HG02973 (cell line): ENCODE measurements around the gene RASA2.
"Not testable (repeated sequence)": the region's sequence is repeated elsewhere in the genome, so short reads cannot be mapped to it uniquely, and the experiment has no call there.

ENCODE experiments used
- ATAC-seq: cut with Tn5 transposase; IDR thresholded peaks from one replicate; pipeline ENCODE4 v1.9.1; 2021; ENCODE audit warnings: moderate library complexity; ENCODE audit not compliant: unreplicated experiment

The RASA2 gene

GRCh38 chr3:141457624-141458236, 29.1 kb upstream of the RASA2 start:
- ATAC-seq, result no peak

GRCh38 chr3:141459008-141459407, 27.8 kb upstream of the RASA2 start:
- ATAC-seq, result no peak

DNA sequence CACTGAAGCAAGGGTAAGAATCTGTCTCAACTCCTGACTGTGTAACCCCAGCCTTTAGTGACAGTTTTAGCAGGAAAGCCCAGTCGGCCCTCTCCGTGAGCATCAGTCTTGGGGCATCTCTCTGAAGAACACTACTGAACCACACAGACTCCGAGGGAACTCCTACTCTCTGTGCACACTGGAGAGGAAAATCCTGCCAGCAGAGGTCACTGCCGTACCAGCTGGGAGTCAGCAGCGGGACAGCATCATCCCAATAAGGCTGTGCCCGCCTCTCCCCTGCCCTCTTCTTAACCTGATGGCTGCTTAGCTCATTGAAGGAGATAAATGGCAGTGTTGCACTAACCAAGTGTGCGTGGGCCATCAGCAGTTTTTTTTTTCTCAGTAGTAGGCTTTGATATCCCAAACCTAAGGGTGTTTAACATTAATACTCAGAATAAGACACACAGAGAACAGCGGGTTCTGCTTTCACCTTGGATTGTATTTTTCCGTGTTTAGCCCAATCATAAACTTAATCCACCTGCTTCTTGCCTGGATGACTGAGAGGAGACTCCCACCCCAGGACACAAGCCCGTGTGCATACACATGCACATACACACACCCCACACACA, 26.6 kb upstream of the RASA2 start:
- peak; percentile 92 for ATAC-seq

DNA sequence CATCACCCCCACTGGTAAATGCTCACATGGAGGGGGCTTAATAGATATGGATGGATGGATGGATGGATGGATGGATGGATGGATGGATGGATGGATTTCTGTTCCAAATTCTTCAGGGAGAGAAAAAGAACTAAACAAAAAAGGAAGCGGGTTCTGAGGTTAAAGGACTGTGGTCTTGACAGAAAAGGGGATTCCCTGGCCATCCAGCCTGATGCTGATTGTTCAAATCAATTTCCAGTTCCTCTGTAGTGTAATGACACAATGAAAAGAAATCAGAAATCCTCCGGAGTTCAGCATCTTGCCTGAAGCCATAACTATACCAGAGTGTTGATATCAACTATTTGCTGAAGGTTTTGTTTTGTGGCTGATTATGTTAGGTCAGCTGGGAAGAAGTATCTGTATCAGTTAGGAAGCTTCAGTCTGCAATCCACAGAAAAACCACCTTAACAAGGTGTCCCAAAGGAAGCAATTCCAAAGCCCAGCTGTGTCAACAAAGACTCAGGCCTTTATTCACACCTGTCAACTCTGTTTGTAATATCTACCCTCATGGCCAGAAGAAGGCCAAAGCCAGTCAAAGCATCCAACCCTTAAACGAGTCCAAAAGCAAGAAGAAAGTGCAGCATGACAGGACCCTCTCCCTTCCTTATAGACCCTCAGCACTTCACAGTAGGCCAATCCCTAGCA, 24.5 kb upstream of the RASA2 start:
- ATAC-seq, result no peak

- ATAC-seq, result no peak
Observed at GRCh38 chr3:141465221-141465620, 21.6 kb upstream of the RASA2 start.

- ATAC-seq, result no peak
Observed at GRCh38 chr3:141466633-141467169, 20.1 kb upstream of the RASA2 start.

DNA sequence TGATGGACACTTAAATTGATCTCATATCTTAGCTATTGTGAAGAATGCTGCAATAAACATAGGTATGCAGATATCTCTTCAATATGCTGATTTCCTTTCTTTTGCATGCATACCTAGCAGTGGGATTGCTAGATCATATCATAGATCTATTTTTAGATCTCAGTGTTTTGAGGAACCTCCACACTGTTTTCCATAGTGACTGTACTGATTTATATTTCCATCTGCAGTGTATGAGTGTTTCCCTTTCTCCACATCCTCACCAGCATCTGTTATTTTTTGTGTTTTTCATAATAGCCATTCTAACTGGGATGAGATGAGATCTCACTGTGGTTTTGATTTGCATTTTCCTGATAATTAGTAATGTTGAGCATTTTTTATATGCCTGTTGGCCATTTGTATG, 17.1 kb upstream of the RASA2 start:
- ATAC-seq, result no peak

- ATAC-seq, result no peak
Observed at GRCh38 chr3:141471160-141471559, 15.7 kb upstream of the RASA2 start.

- ATAC-seq, result no peak
Observed at GRCh38 chr3:141476033-141476432, 10.8 kb upstream of the RASA2 start.

DNA sequence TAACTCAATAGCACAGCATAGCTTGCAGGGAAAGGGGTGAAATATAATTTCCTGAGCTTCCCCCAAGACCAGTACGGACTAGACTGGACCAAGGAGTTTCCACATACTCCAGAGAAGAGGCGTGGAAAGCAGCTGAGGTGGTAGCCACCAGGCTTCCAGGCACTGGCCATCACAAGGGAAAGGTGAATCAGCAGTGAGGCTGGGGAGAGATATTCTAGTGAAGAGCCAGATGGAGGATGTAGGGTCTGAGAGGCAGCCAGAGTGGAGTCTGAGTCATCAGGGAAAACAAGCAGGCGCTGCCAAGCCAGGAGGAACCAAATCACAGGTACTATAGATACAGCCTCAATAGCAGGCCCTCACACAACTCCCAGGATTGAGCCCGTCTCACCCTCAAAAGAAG, 9.6 kb upstream of the RASA2 start:
- ATAC-seq, result no peak

DNA sequence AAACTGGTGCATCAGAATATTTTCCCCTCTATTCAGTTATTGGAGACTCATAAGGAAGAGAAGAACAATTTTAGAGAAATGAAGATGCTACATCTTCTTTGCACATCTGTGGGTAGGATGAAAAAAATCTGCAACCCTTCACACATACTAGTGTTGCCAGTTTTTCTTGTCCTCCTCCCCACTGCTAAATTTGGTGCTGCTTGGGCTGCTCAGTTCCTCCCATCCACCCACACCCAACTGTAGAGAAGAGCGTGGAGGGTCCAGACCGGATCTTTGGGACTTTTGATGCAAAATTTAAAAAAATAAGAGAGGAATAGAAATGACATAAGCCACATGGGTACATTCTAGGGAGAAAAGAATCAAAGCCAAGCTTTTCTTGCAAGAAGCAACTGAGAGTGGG, 8.7 kb upstream of the RASA2 start:
- ATAC-seq, result no peak

- not testable (repeated sequence) for ATAC-seq
Observed at GRCh38 chr3:141478840-141479239, 8.0 kb upstream of the RASA2 start.

DNA sequence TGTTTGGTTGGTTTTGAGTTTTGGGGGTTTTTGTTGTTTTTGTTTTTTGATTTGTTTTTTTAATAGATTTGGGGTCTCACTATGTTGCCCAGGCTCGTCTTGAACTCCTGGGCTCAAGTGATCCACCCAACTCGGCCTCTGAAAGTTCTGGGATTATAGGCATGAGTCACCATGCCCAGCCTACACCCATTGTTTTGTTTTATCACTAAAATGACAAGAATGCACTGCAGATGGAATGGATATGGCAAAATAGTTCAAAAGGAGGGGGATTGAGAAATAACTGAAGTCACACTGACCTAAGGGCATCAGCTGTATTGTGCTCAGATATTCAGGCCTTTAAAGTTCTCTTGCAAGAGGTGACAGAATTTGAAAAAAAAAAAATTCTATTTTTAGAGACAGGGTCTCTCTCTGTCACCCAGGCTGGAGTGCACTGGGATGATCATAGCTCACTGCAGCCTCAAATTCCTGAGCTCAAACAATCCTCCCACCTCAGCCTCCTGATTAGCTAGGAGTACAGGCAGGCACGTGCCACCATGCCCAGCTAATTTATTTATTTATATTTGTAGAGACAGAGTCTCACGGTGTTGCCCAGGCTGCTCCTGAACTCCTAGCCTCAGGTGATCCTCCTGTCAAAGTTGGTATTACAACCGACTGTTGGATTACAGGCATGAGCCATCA, 4.4 kb upstream of the RASA2 start:
- no peak for ATAC-seq

GRCh38 chr3:141484701-141485287, 2.0 kb upstream of the RASA2 start:
- no peak for ATAC-seq

DNA sequence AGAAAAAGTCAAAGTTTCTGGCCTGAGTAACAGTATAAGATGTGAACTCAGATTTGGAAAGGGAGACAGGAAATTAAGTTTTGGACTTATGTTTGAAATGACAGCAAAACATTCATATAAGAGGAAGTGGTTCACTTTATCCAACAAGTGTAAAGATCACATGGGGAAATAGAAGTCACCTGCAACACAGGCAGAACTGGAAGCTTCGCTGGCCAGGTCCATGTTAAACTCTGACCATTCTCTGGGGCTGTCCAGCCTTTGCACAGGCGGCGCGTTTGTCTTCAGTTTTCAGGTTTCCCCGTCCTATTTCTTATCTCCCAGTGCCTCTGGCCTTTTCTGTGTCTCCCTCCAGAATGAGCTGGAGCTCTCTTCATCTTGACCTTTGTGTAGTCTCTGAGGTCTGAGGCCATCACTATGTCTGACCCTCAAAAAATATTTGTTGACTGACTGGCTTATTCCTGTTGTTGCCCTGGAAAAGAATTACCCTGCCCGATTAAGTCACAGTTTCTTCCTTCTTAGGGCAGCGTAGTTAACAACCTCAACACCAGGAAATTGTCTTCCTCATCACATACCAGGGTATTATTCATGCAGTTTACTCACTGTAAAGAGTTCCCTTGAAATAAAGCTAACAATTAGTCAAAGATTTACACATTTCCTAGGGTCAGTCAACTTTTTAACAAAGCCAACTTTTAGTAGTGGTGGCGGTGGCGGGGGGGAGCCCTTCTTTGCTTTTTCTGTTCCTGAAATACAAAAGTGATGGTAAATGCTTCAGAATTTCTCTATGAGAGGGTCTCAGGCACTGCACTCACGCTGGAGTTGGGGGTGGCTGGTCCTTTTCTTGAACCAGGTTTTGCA, 959 bp upstream of the RASA2 start:
- no peak for ATAC-seq

- ATAC-seq, result no peak
Observed at GRCh38 chr3:141486496-141486745, 406 bp upstream of the RASA2 start.

- ATAC-seq, result peak; percentile 74
Observed at GRCh38 chr3:141487521-141488252, 860 bp downstream of the RASA2 start.

DNA sequence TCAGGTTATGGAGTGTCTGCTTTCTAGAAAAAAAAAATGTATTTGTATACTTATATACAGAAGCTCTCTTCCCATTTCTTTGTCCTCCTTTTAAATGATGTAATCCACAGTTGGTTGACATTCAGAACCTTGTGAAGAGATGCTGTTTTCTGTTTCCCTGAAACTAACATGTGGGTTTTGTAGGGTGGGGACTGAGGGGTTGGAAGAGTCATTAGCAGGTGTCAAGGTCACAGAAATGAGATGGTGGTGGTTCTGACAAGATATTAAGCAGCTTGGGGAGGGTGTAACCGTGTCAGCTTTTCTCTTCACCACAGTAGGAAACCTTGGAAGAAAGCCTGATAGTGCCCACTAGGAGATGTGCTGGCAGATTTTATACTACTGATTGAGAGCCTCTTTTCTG, 2.4 kb downstream of the RASA2 start:
- no peak for ATAC-seq

- no peak for ATAC-seq
Observed at GRCh38 chr3:141491081-141491480, 4.3 kb downstream of the RASA2 start.

GRCh38 chr3:141491929-141492328, 5.1 kb downstream of the RASA2 start:
- no peak for ATAC-seq
